HCT116 (cell line): ENCODE data around the gene SORT1. TPM values are rescaled to one million over a fixed set of nuclear protein-coding genes. Genes with fewer than 3 reads are reported as not detected.

Experiments used
- ATAC-seq: fragments of 200-7000 bp; cut with Tn5 transposase; 2 replicates; pipeline ENCODE4 v1.9.1; 2020; ENCODE audit warnings: mild to moderate bottlenecking, moderate library complexity
- BruUV-seq: library from RNA; stranded (reverse); fragments of 400-500 nt; replicated peaks from 2 replicates; lab custom pipeline; 2021; lab: Mats Ljungman, UMichigan
- CTCF ChIA-PET: fragments of 300-600 bp; sonication (Branson Sonifier 250); formaldehyde crosslinking; loops from one replicate; lab custom pipeline; 2021; ENCODE audit warnings: antibody characterized with exemption; lab: Charles Lee
- POLR2A ChIA-PET: fragments of 300-600, 350-600 bp; sonication (Branson Sonifier 250); formaldehyde crosslinking; loops from one replicate; lab custom pipeline; 2021; ENCODE audit warnings: antibody characterized with exemption; lab: Charles Lee
- RAD21 ChIA-PET, 2 experiments: fragments of 300-600 bp; sonication (Branson Sonifier 250); formaldehyde crosslinking; loops; one replicate each; lab custom pipeline; 2023; ENCODE audit warnings: low total read pairs in 2 of 2; ENCODE audit not compliant: uncharacterized antibody in 2 of 2, unreplicated experiment in 2 of 2, low non-redundant PET in 1 of 2; lab: Charles Lee
- DNase-seq: peaks from one replicate; pipeline ENCODE4 v3.0.0-alpha.2; 2010; ENCODE audit warnings: low read depth, low spot score
- H2AFZ ChIP-seq: fragments of 200-600 bp; shearing (Covaris generic), sonication (generic); 2 replicates; pipeline ENCODE4 v1.6.1; 2017; ENCODE audit warnings: low read depth, mixed run types, mixed read lengths, antibody characterized with exemption, low read length; ENCODE audit not compliant: poor library complexity, severe bottlenecking
- H3K27ac ChIP-seq: 2 replicates; pipeline ENCODE4 v1.5.1; 2012; ENCODE audit warnings: low read depth, low read length
- H3K27me3 ChIP-seq: fragments of 200-600 bp; sonication (generic); 2 replicates; pipeline ENCODE4 v1.6.1; 2016; ENCODE audit warnings: mixed run types, low read length, mixed read lengths; ENCODE audit not compliant: insufficient read depth
- H3K36me3 ChIP-seq, 2 experiments: fragments of 200-500 bp in 1 of 2; fragments of 200-600 bp in 1 of 2; sonication (Bioruptor generic) in 1 of 2; sonication (generic) in 1 of 2; 2 replicates each; pipeline versions ENCODE4 v1.5.1 to v1.6.1; 2014 to 2016; ENCODE audit warnings: low read length in 2 of 2, inconsistent platforms in 1 of 2, mixed read lengths in 1 of 2, mixed run types in 1 of 2; ENCODE audit not compliant: insufficient read depth in 2 of 2, control insufficient read depth in 1 of 2
- H3K4me1 ChIP-seq, 2 experiments: fragments of 200-600 bp in 1 of 2; sonication (generic) in 1 of 2; 2 replicates each; pipeline versions ENCODE4 v1.5.1 to v1.6.1; 2012 to 2017; ENCODE audit warnings: low read length in 2 of 2, inconsistent platforms in 1 of 2, mild to moderate bottlenecking in 1 of 2, mixed read lengths in 1 of 2, mixed run types in 1 of 2, moderate library complexity in 1 of 2; ENCODE audit not compliant: insufficient read depth in 2 of 2, control insufficient read depth in 1 of 2
- H3K4me2 ChIP-seq: fragments of 200-600 bp; sonication (generic); 2 replicates; pipeline ENCODE4 v1.6.1; 2017; ENCODE audit warnings: mixed run types, low read length, mixed read lengths
- H3K4me3 ChIP-seq, 2 experiments: fragments of 200-600 bp in 1 of 2; sonication (generic) in 1 of 2; replicated peaks in 1 of 2; 2 replicates each; pipeline ENCODE4 v1.5.1; 2011 to 2016; ENCODE audit warnings: low read length in 2 of 2, control low read depth in 1 of 2, low read depth in 1 of 2, mild to moderate bottlenecking in 1 of 2, mixed read lengths in 1 of 2, mixed run types in 1 of 2
- H3K79me2 ChIP-seq: fragments of 200-600 bp; sonication (generic); 2 replicates; pipeline ENCODE4 v1.6.1; 2017; ENCODE audit warnings: mild to moderate bottlenecking, mixed run types, low read length, moderate library complexity, mixed read lengths; ENCODE audit not compliant: insufficient read depth
- H3K9ac ChIP-seq: fragments of 200-600 bp; sonication (generic); 2 replicates; pipeline ENCODE4 v1.6.1; 2016; ENCODE audit warnings: low read length, mixed read lengths
- H3K9me2 ChIP-seq: fragments of 200-600 bp; sonication (generic), shearing (Covaris generic); 2 replicates; pipeline ENCODE4 v1.6.1; 2017; ENCODE audit warnings: mixed run types, mild to moderate bottlenecking, moderate library complexity; ENCODE audit not compliant: insufficient read depth
- H3K9me3 ChIP-seq, 2 experiments: fragments of 200-500 bp in 1 of 2; fragments of 200-600 bp in 1 of 2; sonication (Bioruptor generic) in 1 of 2; sonication (generic) in 1 of 2; 2 replicates each; pipeline ENCODE4 v1.6.1; 2014 to 2017; ENCODE audit warnings: low read length in 2 of 2, mixed read lengths in 2 of 2, inconsistent platforms in 1 of 2, low read depth in 1 of 2, mild to moderate bottlenecking in 1 of 2, mixed run types in 1 of 2, moderate library complexity in 1 of 2; ENCODE audit not compliant: control insufficient read depth in 1 of 2, insufficient read depth in 1 of 2
- H4K20me1 ChIP-seq: fragments of 200-600 bp; sonication (generic), shearing (Covaris generic); 2 replicates; pipeline ENCODE4 v1.6.1; 2017; ENCODE audit warnings: mixed run types, mild to moderate bottlenecking, moderate library complexity; ENCODE audit not compliant: insufficient read depth
- ATF3 ChIP-seq: IDR thresholded peaks from 2 replicates; pipeline ENCODE4 v1.6.1; 2012
- CTCF ChIP-seq, 3 experiments: fragments of 200-600 bp in 1 of 3; sonication (generic) in 1 of 3; IDR thresholded peaks in 2 of 3; conservative IDR thresholded peaks in 1 of 3; 2 replicates each; pipeline ENCODE4 v1.5.1; 2012 to 2017; ENCODE audit warnings: low read depth in 2 of 3, low read length in 2 of 3, antibody characterized with exemption in 1 of 3, borderline replicate concordance in 1 of 3, control low read depth in 1 of 3, mild to moderate bottlenecking in 1 of 3, mixed read lengths in 1 of 3, mixed run types in 1 of 3, moderate library complexity in 1 of 3; ENCODE audit not compliant: insufficient read depth in 1 of 3
- ELF1 ChIP-seq: IDR thresholded peaks from 2 replicates; pipeline ENCODE4 v1.6.1; 2012; ENCODE audit warnings: low read depth, borderline replicate concordance
- EZH2 ChIP-seq: fragments of 200-600 bp; sonication (generic); IDR thresholded peaks from 2 replicates; pipeline ENCODE4 v1.6.1; 2017; ENCODE audit warnings: antibody characterized with exemption, mixed run types
- EZH2phosphoT487 ChIP-seq: fragments of 200-600 bp; IDR thresholded peaks from 2 replicates; pipeline ENCODE4 v1.6.1; 2018; ENCODE audit warnings: antibody characterized with exemption, borderline replicate concordance
- FOSL1 ChIP-seq: IDR thresholded peaks from 2 replicates; pipeline ENCODE4 v1.6.1; 2012; ENCODE audit warnings: low read depth
- POLR2A ChIP-seq: IDR thresholded peaks from 2 replicates; pipeline ENCODE4 v1.7.0; 2011; ENCODE audit warnings: borderline replicate concordance; ENCODE audit not compliant: insufficient read depth, insufficient read length; ENCODE audit errors: extremely low read depth
- POLR2AphosphoS5 ChIP-seq: IDR thresholded peaks from 2 replicates; pipeline ENCODE4 v1.6.1; 2011; ENCODE audit warnings: mild to moderate bottlenecking, low read depth, low read length, moderate library complexity
- RAD21 ChIP-seq: IDR thresholded peaks from 2 replicates; pipeline ENCODE4 v1.6.1; 2012; ENCODE audit warnings: low read depth, mild to moderate bottlenecking
- REST ChIP-seq: IDR thresholded peaks from 2 replicates; pipeline ENCODE4 v1.6.1; 2012; ENCODE audit warnings: low read depth
- SIN3A ChIP-seq: IDR thresholded peaks from 2 replicates; pipeline ENCODE4 v1.6.1; 2012; ENCODE audit warnings: low read depth
- TCF7L2 ChIP-seq: IDR thresholded peaks from 2 replicates; pipeline ENCODE4 v1.7.0; 2011; ENCODE audit warnings: borderline replicate concordance, inconsistent platforms; ENCODE audit not compliant: insufficient read depth, insufficient read length; ENCODE audit errors: extremely low read depth
- YY1 ChIP-seq: IDR thresholded peaks from 2 replicates; pipeline ENCODE4 v1.6.1; 2011; ENCODE audit warnings: low read length, low read depth, moderate library complexity, mild to moderate bottlenecking; ENCODE audit not compliant: insufficient replicate concordance; ENCODE audit errors: extremely low read depth
- ZBTB33 ChIP-seq: IDR thresholded peaks from 2 replicates; pipeline ENCODE4 v1.6.1; 2011; ENCODE audit warnings: mild to moderate bottlenecking, low read length, moderate library complexity; ENCODE audit not compliant: insufficient replicate concordance; ENCODE audit errors: extremely low read depth
- ZFX ChIP-seq: fragments of 450-650 bp; IDR thresholded peaks from 2 replicates; pipeline ENCODE4 v1.6.1; 2017
- ZNF274 ChIP-seq: fragments of 200-500 bp; sonication (Bioruptor generic); IDR thresholded peaks from 2 replicates; pipeline ENCODE4 v1.6.1; 2014; ENCODE audit warnings: mild to moderate bottlenecking, low read depth, low read length, inconsistent platforms
- intact Hi-C: fragments of 100-400 bp; cut with micrococcal nuclease; formaldehyde crosslinking; loops from 2 replicates; pipeline ENCODE4 v1.10.0; 2022
- total RNA-seq: library from RNA; stranded (reverse); gene quantifications from one replicate; pipeline ENCODE4 v1.2.1, GENCODE V29; 2021; ENCODE audit not compliant: unreplicated experiment

The SORT1 gene
- total RNA-seq, 1 experiment from 2014 or later, result 20.2 TPM

- Histone ChIP-seq H3K9me2 (no peaks in the 10 kb centered on the region), H4K20me1 (no peaks in the 10 kb centered on the region; the same call in 1 of the 2 replicates), H3K4me2 (peak overlapping the region; percentile 95; the same call in 1 of the 2 replicates), H3K4me3 (no peak overlapping the region), H3K9me3 (no peaks in the 10 kb centered on the region), H3K36me3 (peaks cover 15 to 19% of the 10 kb centered on the region in 2 experiments), H3K4me1 (peaks cover 11 to 21% of the 10 kb centered on the region in 2 experiments), H3K27me3 (no peaks in the 10 kb centered on the region; the same call in 1 of the 2 replicates), H2AFZ (no peak overlapping the region), H3K9ac (no peak overlapping the region), H3K27ac (no peak overlapping the region), H3K79me2 (0 out of 2 replicates have a peak, but pooled peaks cover 3% of the 10 kb centered on the region)
- TF ChIP-seq POLR2AphosphoS5, result no peak
- TF ChIP-seq ZNF274, result no peak
- no peak for TF ChIP-seq ATF3
- TF ChIP-seq ZBTB33, result no peak
- TF ChIP-seq CTCF (IDR thresholded peaks at IDR 0.05 in 2 of 3, conservative IDR thresholded peaks at IDR 0.05 in 1 of 3; ENCODE audit: borderline replicate concordance in 1 of 3, insufficient read depth in 1 of 3, low read depth in 2 of 3, low read length in 2 of 3), result peak; percentile 27 to 76 (median 72); a peak in 5 of 6 replicates
- TF ChIP-seq TCF7L2, result no peak
- no peak for TF ChIP-seq REST
- TF ChIP-seq SIN3A, result no peak
- no peak for TF ChIP-seq ZFX
- TF ChIP-seq EZH2phosphoT487, result no peak
- TF ChIP-seq ELF1, result no peak
- no peak for TF ChIP-seq YY1
- no peak for TF ChIP-seq EZH2
- TF ChIP-seq POLR2A, result no peak
- peak; percentile 83 for TF ChIP-seq RAD21
- TF ChIP-seq FOSL1, result no peak
- POLR2A ChIA-PET, result interaction anchor here (0.8 to 1.8 kb wide), 2 partner anchors 116 to 122 kb away, joined by 3 to 4 read pairs; partner anchors contain the start of gene PSRC1
- RAD21 ChIA-PET, result interaction anchor here (0.7 to 1.0 kb wide), 3 partner anchors 84 to 122 kb away, joined by 4 to 5 read pairs (median 4); partner anchors contain the start of gene ATXN7L2 (in 1 of the 2)
- DNase-seq (peak; percentile 56), ATAC-seq (no peak)
- BruUV-seq, result no TSS peak
- CTCF ChIA-PET, result interaction anchor here (1.0 to 5.6 kb wide), 10 partner anchors 27 to 198 kb away, joined by 3 to 95 read pairs (median 4); partner anchors contain the start of gene PSRC1
- intact Hi-C loops, result loop anchor here (2.0 to 5.0 kb wide), 5 partner anchors 123 to 1617 kb away; no protein-coding TSS in a partner anchor
Measured at GRCh38 chr1:109399326-109399957, 1.7 kb upstream of the SORT1 start.
